OCI-LY7 (cell line): Measurements from ENCODE around the gene EPHA6. TPM values are rescaled to one million over a fixed set of nuclear protein-coding genes. Genes with fewer than 3 reads are reported as not detected.

Source experiments
- BruUV-seq: library from RNA; stranded (reverse); fragments of 400-500 nt; replicated peaks from 2 replicates; lab custom pipeline; 2021; lab: Mats Ljungman, UMichigan
- CTCF ChIA-PET: fragments of 300-600 bp; sonication (Branson Sonifier 250); formaldehyde crosslinking; loops from one replicate; lab custom pipeline; 2022; ENCODE audit warnings: antibody characterized with exemption; ENCODE audit not compliant: unreplicated experiment; lab: Charles Lee
- POLR2A ChIA-PET: fragments of 300-600 bp; sonication (Branson Sonifier 250); formaldehyde crosslinking; loops from one replicate; lab custom pipeline; 2022; ENCODE audit warnings: antibody characterized with exemption; lab: Charles Lee
- DNase-seq: peaks from one replicate; pipeline ENCODE4 v3.0.0-alpha.2; 2015; ENCODE audit warnings: low spot score
- H2AFZ ChIP-seq: fragments of 200-600 bp; sonication (generic), shearing (Covaris generic); 2 replicates; pipeline ENCODE4 v1.6.1; 2014; ENCODE audit warnings: mild to moderate bottlenecking, antibody characterized with exemption, low read length, moderate library complexity
- H3K27ac ChIP-seq: fragments of 200-600 bp; sonication (generic); 2 replicates; pipeline ENCODE4 v1.5.1; 2014; ENCODE audit warnings: mixed run types, low read depth, mild to moderate bottlenecking, moderate library complexity, low read length, inconsistent platforms; ENCODE audit not compliant: poor library complexity, severe bottlenecking
- H3K36me3 ChIP-seq: fragments of 200-600 bp; sonication (generic); 2 replicates; pipeline ENCODE4 v1.6.1; 2014; ENCODE audit warnings: mild to moderate bottlenecking, antibody characterized with exemption, low read length, moderate library complexity, mixed read lengths; ENCODE audit not compliant: insufficient read depth
- H3K4me1 ChIP-seq: fragments of 200-600 bp; sonication (generic); 2 replicates; pipeline ENCODE4 v1.5.1; 2014; ENCODE audit warnings: mild to moderate bottlenecking, low read length; ENCODE audit not compliant: insufficient read depth, poor library complexity, severe bottlenecking
- H3K4me2 ChIP-seq: fragments of 200-600 bp; sonication (generic); 2 replicates; pipeline ENCODE4 v1.6.1; 2014; ENCODE audit warnings: mild to moderate bottlenecking, low read length
- H3K4me3 ChIP-seq: fragments of 200-600 bp; sonication (generic); 2 replicates; pipeline ENCODE4 v1.5.1; 2014; ENCODE audit warnings: mild to moderate bottlenecking, low read depth, low read length; ENCODE audit not compliant: poor library complexity, severe bottlenecking
- H3K79me2 ChIP-seq: fragments of 200-600 bp; sonication (generic); 2 replicates; pipeline ENCODE4 v1.6.1; 2016; ENCODE audit warnings: low read depth, mild to moderate bottlenecking, low read length, moderate library complexity, mixed read lengths; ENCODE audit not compliant: insufficient read depth
- H3K9me2 ChIP-seq: fragments of 200-600 bp; sonication (generic); 2 replicates; pipeline ENCODE4 v1.6.1; 2016; ENCODE audit warnings: mild to moderate bottlenecking, low read length, mixed read lengths; ENCODE audit not compliant: insufficient read depth
- H3K9me3 ChIP-seq: fragments of 200-600 bp; sonication (generic); 2 replicates; pipeline ENCODE4 v1.6.1; 2014; ENCODE audit warnings: mild to moderate bottlenecking, mixed run types, low read length, mixed read lengths
- H4K20me1 ChIP-seq: fragments of 200-600 bp; sonication (generic); 2 replicates; pipeline ENCODE4 v1.6.1; 2014; ENCODE audit warnings: mild to moderate bottlenecking, antibody characterized with exemption, low read length, moderate library complexity, mixed read lengths; ENCODE audit not compliant: insufficient read depth
- CTCF ChIP-seq: fragments of 200-600 bp; sonication (generic); conservative IDR thresholded peaks from 2 replicates; pipeline ENCODE4 v1.5.1; 2014; ENCODE audit warnings: mild to moderate bottlenecking, antibody characterized with exemption, low read length, moderate library complexity, mixed read lengths
- EZH2phosphoT487 ChIP-seq: fragments of 200-600 bp; sonication (generic); IDR thresholded peaks from 2 replicates; pipeline ENCODE4 v1.6.1; 2018; ENCODE audit warnings: low read depth, borderline replicate concordance, mild to moderate bottlenecking, mixed run types, antibody characterized with exemption, low read length, moderate library complexity, mixed read lengths
- intact Hi-C: fragments of 100-400 bp; cut with micrococcal nuclease; formaldehyde crosslinking; loops from one replicate; pipeline ENCODE4 v1.10.0; 2022; ENCODE audit not compliant: unreplicated experiment
- total RNA-seq, 2 experiments: library from RNA; depleted of rRNA in 1 of 2; stranded (reverse); fragments of >200 nt in 1 of 2; shearing (Covaris generic) in 1 of 2; gene quantifications; 2 replicates each; pipeline ENCODE4 v1.2.3, GENCODE V29; 2014 to 2022

EPHA6 gene
- total RNA-seq, 2 experiments from 2014 or later, result not detected

DNA sequence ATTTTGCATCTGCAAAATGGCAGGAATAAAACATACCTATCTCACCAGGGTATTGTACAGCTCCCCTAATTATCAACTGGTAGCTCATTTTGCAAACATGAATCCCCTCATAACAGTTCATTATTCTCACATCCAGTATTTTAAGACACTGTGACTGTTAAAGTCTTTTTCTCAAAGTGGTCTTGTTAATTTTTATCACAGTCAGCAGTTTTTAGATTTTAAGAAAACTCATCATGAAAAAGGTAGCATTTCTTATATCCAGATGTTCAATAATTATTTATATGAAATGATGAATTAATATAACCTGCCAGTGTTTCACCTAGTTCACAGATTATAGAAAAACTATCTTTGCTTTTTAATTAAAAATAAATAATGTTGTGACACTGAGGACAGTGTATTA is 595.2 kb downstream of the EPHA6 start:
- no peak for TF ChIP-seq EZH2phosphoT487
- no peak for TF ChIP-seq CTCF
- intact Hi-C loops, result no loop called here
- Histone ChIP-seq H3K36me3 (no peaks in the 10 kb centered on the region), H3K79me2 (no peaks in the 10 kb centered on the region), H3K4me3 (no peak overlapping the region), H3K4me2 (no peak overlapping the region), H3K9me3 (no peaks in the 10 kb centered on the region), H4K20me1 (no peaks in the 10 kb centered on the region), H3K27ac (no peak overlapping the region), H3K9me2 (no peaks in the 10 kb centered on the region), H2AFZ (no peak overlapping the region), H3K4me1 (no peaks in the 10 kb centered on the region)
- BruUV-seq, result no TSS peak
- no peak for DNase-seq
- ChIA-PET POLR2A (interaction anchor here (0.7 kb wide), 1 partner anchor 18 kb away, joined by 3 read pairs; no protein-coding TSS in a partner anchor), CTCF (no interaction called here)

DNA sequence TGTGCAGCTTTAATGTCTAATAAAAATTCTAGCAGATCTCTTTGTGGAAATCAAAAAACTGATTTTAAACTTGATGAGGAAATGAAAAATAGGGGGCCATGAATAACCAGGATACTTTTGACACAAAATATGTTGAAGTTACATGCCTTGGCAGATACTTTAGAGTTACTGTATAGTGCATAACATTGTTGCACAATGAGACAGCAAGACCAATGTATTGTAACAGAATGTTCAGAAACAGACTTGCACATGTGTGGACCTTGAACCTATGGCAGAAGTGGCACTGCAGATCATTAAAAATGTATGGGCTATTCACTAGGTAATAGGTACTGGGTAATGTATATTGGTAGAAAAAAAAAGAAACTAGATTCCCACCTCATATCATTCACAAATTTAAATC is 607.2 kb downstream of the EPHA6 start:
- no TSS peak for BruUV-seq
- TF ChIP-seq CTCF, result no peak
- no peak for TF ChIP-seq EZH2phosphoT487
- H3K9me3 ChIP-seq, result no peaks in the 10 kb centered on the region
- H4K20me1 ChIP-seq, result no peaks in the 10 kb centered on the region
- no peak overlapping the region for H3K4me3 ChIP-seq
- DNase-seq, result no peak
- CTCF ChIA-PET, result no interaction called here
- H3K4me1 ChIP-seq, result no peaks in the 10 kb centered on the region
- no peak overlapping the region for H3K4me2 ChIP-seq
- no peak overlapping the region for H2AFZ ChIP-seq
- no peaks in the 10 kb centered on the region for H3K9me2 ChIP-seq
- H3K27ac ChIP-seq, result no peak overlapping the region
- intact Hi-C loops, result no loop called here
- H3K79me2 ChIP-seq, result no peaks in the 10 kb centered on the region
- POLR2A ChIA-PET, result no interaction called here
- no peaks in the 10 kb centered on the region for H3K36me3 ChIP-seq

DNA sequence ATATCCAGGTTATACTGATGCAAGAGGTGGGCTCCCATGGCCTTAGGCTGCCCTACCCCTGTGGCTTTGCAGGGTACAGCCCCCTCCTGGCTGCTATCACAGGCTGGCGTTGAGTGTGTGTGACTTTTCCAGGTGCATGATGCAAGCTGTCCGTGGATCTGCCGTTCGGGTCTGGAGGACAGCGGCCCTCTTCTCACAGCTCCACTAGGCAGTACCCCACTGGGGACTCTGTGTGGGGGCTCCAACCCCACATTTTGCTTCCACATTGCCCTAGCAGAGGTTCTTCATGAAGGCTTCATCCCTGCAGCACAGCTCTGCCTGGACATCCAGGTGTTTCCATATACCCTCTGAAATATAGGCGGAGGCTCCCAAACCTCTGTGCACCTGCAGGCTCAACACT is 610.6 kb downstream of the EPHA6 start:
- H3K79me2 ChIP-seq, result no peaks in the 10 kb centered on the region
- DNase-seq, result no peak
- no TSS peak for BruUV-seq
- CTCF ChIA-PET, result no interaction called here
- H4K20me1 ChIP-seq, result no peaks in the 10 kb centered on the region
- no peaks in the 10 kb centered on the region for H3K4me1 ChIP-seq
- no peak overlapping the region for H3K27ac ChIP-seq
- no peaks in the 10 kb centered on the region for H3K9me2 ChIP-seq
- POLR2A ChIA-PET, result no interaction called here
- no peak overlapping the region for H2AFZ ChIP-seq
- H3K4me2 ChIP-seq, result no peak overlapping the region
- no peak overlapping the region for H3K4me3 ChIP-seq
- intact Hi-C loops, result no loop called here
- no peaks in the 10 kb centered on the region for H3K9me3 ChIP-seq
- H3K36me3 ChIP-seq, result no peaks in the 10 kb centered on the region
- TF ChIP-seq CTCF (no peak), EZH2phosphoT487 (no peak)
